SK-N-SH (cell line): ENCODE results near the gene DPP10. TPM values are rescaled to one million over a fixed set of nuclear protein-coding genes. Genes with fewer than 3 reads are reported as not detected.

ENCODE experiments used
- CTCF ChIA-PET: fragments of 300-600, 350-600 bp; formaldehyde crosslinking; extraction: SDS; loops from one replicate; lab custom pipeline; 2021; lab: Yijun Ruan, JAX
- POLR2A ChIA-PET: fragments of 350-600 bp; sonication (Branson Sonifier 250); formaldehyde crosslinking; extraction: SDS; loops from one replicate; lab custom pipeline; 2020; ENCODE audit warnings: antibody characterized with exemption, inconsistent platforms; lab: Yijun Ruan, JAX
- DNase-seq: peaks from one replicate; pipeline ENCODE4 v3.0.0; 2012
- H2AFZ ChIP-seq: fragments of 200-600 bp; sonication (generic); 2 replicates; pipeline ENCODE4 v1.8.1; 2016; ENCODE audit warnings: antibody characterized with exemption, mild to moderate bottlenecking, low read depth
- H3F3A ChIP-seq: fragments of 200-600 bp; sonication (generic); replicated peaks from 2 replicates; pipeline ENCODE3; 2016; ENCODE audit warnings: antibody characterized with exemption, mild to moderate bottlenecking; ENCODE audit not compliant: insufficient read depth
- H3K27ac ChIP-seq, 2 experiments: fragments of 200-500 bp in 1 of 2; fragments of 200-600 bp in 1 of 2; sonication (Bioruptor generic) in 1 of 2; sonication (generic), shearing (Covaris generic) in 1 of 2; 2 replicates each; pipeline versions ENCODE4 v1.5.1 to v1.6.1; 2014 to 2016; ENCODE audit warnings: low read depth in 2 of 2, inconsistent platforms in 1 of 2, low read length in 1 of 2, mild to moderate bottlenecking in 1 of 2, mixed read lengths in 1 of 2
- H3K27me3 ChIP-seq: fragments of 200-600 bp; sonication (generic), shearing (Covaris generic); 2 replicates; pipeline ENCODE4 v1.6.1; 2016; ENCODE audit warnings: mixed run types; ENCODE audit not compliant: insufficient read depth
- H3K36me3 ChIP-seq, 2 experiments: fragments of 200-500 bp in 1 of 2; fragments of 200-600 bp in 1 of 2; sonication (Bioruptor generic) in 1 of 2; sonication (generic) in 1 of 2; replicated peaks in 1 of 2; 2 replicates each; pipeline versions ENCODE3 to v1.5.1; 2014 to 2016; ENCODE audit warnings: low read length in 1 of 2, mild to moderate bottlenecking in 1 of 2; ENCODE audit not compliant: insufficient read depth in 2 of 2, control insufficient read depth in 1 of 2
- H3K4me1 ChIP-seq, 2 experiments: fragments of 200-500 bp in 1 of 2; fragments of 200-600 bp in 1 of 2; sonication (Bioruptor generic) in 1 of 2; sonication (generic), shearing (Covaris generic) in 1 of 2; 2 replicates each; pipeline versions ENCODE4 v1.5.1 to v1.6.1; 2014 to 2016; ENCODE audit warnings: low read depth in 1 of 2, low read length in 1 of 2, mixed run types in 1 of 2; ENCODE audit not compliant: insufficient read depth in 2 of 2, control insufficient read depth in 1 of 2
- H3K4me2 ChIP-seq: fragments of 200-600 bp; sonication (generic), shearing (Covaris generic); 2 replicates; pipeline ENCODE4 v1.6.1; 2017; ENCODE audit warnings: mixed run types
- H3K4me3 ChIP-seq, 2 experiments: fragments of 200-500 bp in 1 of 2; fragments of 200-600 bp in 1 of 2; sonication (Bioruptor generic) in 1 of 2; sonication (generic), shearing (Covaris generic) in 1 of 2; 2 replicates each; pipeline versions ENCODE4 v1.5.1 to v1.8.1; 2014 to 2016; ENCODE audit warnings: low read depth in 2 of 2, inconsistent platforms in 1 of 2, low read length in 1 of 2, mild to moderate bottlenecking in 1 of 2, mixed read lengths in 1 of 2, moderate library complexity in 1 of 2
- H3K79me2 ChIP-seq: fragments of 200-600 bp; sonication (generic); 2 replicates; pipeline ENCODE4 v1.8.1; 2017; ENCODE audit warnings: mild to moderate bottlenecking; ENCODE audit not compliant: insufficient read depth
- H3K9ac ChIP-seq: fragments of 200-600 bp; sonication (generic); 2 replicates; pipeline ENCODE4 v1.6.1; 2017; ENCODE audit warnings: mixed run types
- H3K9me2 ChIP-seq: fragments of 200-600 bp; sonication (generic); 2 replicates; pipeline ENCODE4 v1.6.1; 2017; ENCODE audit warnings: mixed run types
- H3K9me3 ChIP-seq: fragments of 200-600 bp; sonication (generic); 2 replicates; pipeline ENCODE4 v1.6.1; 2017; ENCODE audit warnings: mixed run types, mild to moderate bottlenecking, moderate library complexity
- H4K20me1 ChIP-seq: fragments of 200-600 bp; sonication (generic); 2 replicates; pipeline ENCODE4 v1.6.1; 2017; ENCODE audit warnings: mild to moderate bottlenecking, mixed run types; ENCODE audit not compliant: insufficient read depth
- CHD2 ChIP-seq: fragments of 150-350 bp; IDR thresholded peaks from 2 replicates; pipeline ENCODE4 v1.6.1; 2018; ENCODE audit warnings: low read length; ENCODE audit not compliant: partially characterized antibody
- EP300 ChIP-seq, 2 experiments: IDR thresholded peaks; 2 replicates each; pipeline versions ENCODE4 v1.4.0 to v1.6.1; 2012; ENCODE audit warnings: borderline replicate concordance in 1 of 2, low read depth in 1 of 2, low read length in 1 of 2
- FOXM1 ChIP-seq: IDR thresholded peaks from 2 replicates; pipeline ENCODE4 v1.4.0; 2012; ENCODE audit warnings: low read depth, mild to moderate bottlenecking
- GATA2 ChIP-seq: sonication (generic); formaldehyde crosslinking; IDR thresholded peaks from 2 replicates; pipeline ENCODE4 v1.5.0; 2020; ENCODE audit warnings: mild to moderate bottlenecking, missing genetic modification reagents
- MXI1 ChIP-seq: IDR thresholded peaks from 2 replicates; pipeline ENCODE4 v1.6.1; 2012; ENCODE audit warnings: mild to moderate bottlenecking, low read depth, low read length, improper control_type of control experiment
- NFIC ChIP-seq: IDR thresholded peaks from 2 replicates; pipeline ENCODE4 v1.4.0; 2012; ENCODE audit warnings: borderline replicate concordance
- RAD21 ChIP-seq: IDR thresholded peaks from 2 replicates; pipeline ENCODE4 v1.6.1; 2012; ENCODE audit warnings: mild to moderate bottlenecking, low read length
- RFX5 ChIP-seq: IDR thresholded peaks from 2 replicates; pipeline ENCODE4 v1.6.1; 2012; ENCODE audit warnings: mild to moderate bottlenecking, improper control_type of control experiment, low read length
- SMC3 ChIP-seq: IDR thresholded peaks from 2 replicates; pipeline ENCODE4 v1.6.1; 2012; ENCODE audit warnings: low read depth, low read length, improper control_type of control experiment
- TAF1 ChIP-seq: IDR thresholded peaks from 2 replicates; pipeline ENCODE4 v1.6.1; 2012; ENCODE audit warnings: low read depth, mild to moderate bottlenecking, low read length, moderate library complexity, borderline replicate concordance
- WGBS: methylation state at CpG from one replicate; pipeline ENCODE4 v1.1.6; 2017; ENCODE audit warnings: low lambda C conversion rate; 5-methylcytosine and 5-hydroxymethylcytosine counted together
- polyA plus RNA-seq, 3 experiments: library from polyadenylated mRNA; depleted of rRNA; stranded (reverse); fragments of >200 nt; gene quantifications; 2 replicates each; pipeline ENCODE4 v1.2.3, GENCODE V29; 2012
- TF ChIP-seq, protein P1 (sequence below): fragments of 150-350 bp; IDR thresholded peaks from 2 replicates; pipeline ENCODE4 v1.6.1; 2017; ENCODE audit warnings: antibody characterized with exemption, low read length, low read depth, borderline replicate concordance
- TF ChIP-seq, protein P2 (sequence below): IDR thresholded peaks from 2 replicates; pipeline ENCODE4 v1.4.0; 2012; ENCODE audit warnings: low read depth
- TF ChIP-seq, protein P3 (sequence below): fragments of 200-600 bp; sonication (generic); IDR thresholded peaks from 2 replicates; pipeline ENCODE4 v1.6.1; 2017; ENCODE audit warnings: antibody characterized with exemption, mild to moderate bottlenecking, moderate library complexity
- TF ChIP-seq, protein P4 (sequence below): IDR thresholded peaks from 2 replicates; pipeline ENCODE4 v1.4.0; 2012; ENCODE audit warnings: low read depth, borderline replicate concordance
- TF ChIP-seq, protein P5 (sequence below): IDR thresholded peaks from 2 replicates; pipeline ENCODE4 v1.4.0; 2012; ENCODE audit warnings: low read depth, borderline replicate concordance
- TF ChIP-seq, protein P6 (sequence below): IDR thresholded peaks from 2 replicates; pipeline ENCODE4 v1.6.1; 2012; ENCODE audit warnings: mild to moderate bottlenecking, low read depth, low read length, moderate library complexity
- TF ChIP-seq, protein P7 (sequence below): fragments of 150-350 bp; IDR thresholded peaks from 2 replicates; pipeline ENCODE4 v1.6.1; 2016; ENCODE audit warnings: mild to moderate bottlenecking, low read depth, low read length

The DPP10 gene
- polyA plus RNA-seq, 1 of the 3 experiments (the other 2 are of a cell fraction), result not detected

DNA sequence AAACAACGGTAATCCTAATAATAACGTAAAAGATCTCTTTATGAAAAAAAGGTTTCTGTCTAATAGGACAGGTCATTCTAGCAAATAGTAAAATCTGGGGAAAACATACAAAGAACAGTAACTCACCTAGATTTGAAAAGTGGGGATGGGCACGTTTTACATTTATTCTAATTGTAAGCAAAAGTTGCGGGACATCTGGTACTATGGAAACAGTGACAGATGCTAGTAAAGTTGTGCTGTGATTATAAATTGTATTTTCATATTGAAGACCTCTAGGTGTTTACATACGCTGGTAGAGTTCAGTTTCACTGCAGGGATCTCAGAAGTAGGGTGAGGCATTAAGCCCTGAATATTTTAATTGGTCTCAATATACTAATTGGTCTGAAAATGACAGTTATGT, 422.5 kb downstream of the DPP10 start:
- Histone ChIP-seq H3K4me3 (no peak overlapping the region), H3K9ac (no peak overlapping the region), H3K9me3 (no peaks in the 10 kb centered on the region), H3K27me3 (no peaks in the 10 kb centered on the region), H4K20me1 (no peaks in the 10 kb centered on the region), H3F3A (no peaks in the 10 kb centered on the region), H3K79me2 (no peaks in the 10 kb centered on the region), H3K27ac (no peak overlapping the region), H3K4me1 (no peaks in the 10 kb centered on the region), H2AFZ (no peak overlapping the region), H3K9me2 (no peaks in the 10 kb centered on the region)
- WGBS, result 21% methylated on average over 5 of the region's 5 CpGs
- ChIA-PET CTCF (no interaction called here), POLR2A (no interaction called here)
- no peak for DNase-seq
- no peak for TF ChIP-seq EP300 (IDR thresholded peaks at IDR 0.05; ENCODE audit: borderline replicate concordance in 1 of 2, low read depth in 1 of 2, low read length in 1 of 2)
- TF ChIP-seq, protein P1, sequence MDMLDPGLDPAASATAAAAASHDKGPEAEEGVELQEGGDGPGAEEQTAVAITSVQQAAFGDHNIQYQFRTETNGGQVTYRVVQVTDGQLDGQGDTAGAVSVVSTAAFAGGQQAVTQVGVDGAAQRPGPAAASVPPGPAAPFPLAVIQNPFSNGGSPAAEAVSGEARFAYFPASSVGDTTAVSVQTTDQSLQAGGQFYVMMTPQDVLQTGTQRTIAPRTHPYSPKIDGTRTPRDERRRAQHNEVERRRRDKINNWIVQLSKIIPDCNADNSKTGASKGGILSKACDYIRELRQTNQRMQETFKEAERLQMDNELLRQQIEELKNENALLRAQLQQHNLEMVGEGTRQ, result no peak
- no peak for TF ChIP-seq CHD2
- TF ChIP-seq TAF1, result no peak
- TF ChIP-seq, protein P2, sequence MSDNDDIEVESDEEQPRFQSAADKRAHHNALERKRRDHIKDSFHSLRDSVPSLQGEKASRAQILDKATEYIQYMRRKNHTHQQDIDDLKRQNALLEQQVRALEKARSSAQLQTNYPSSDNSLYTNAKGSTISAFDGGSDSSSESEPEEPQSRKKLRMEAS, result no peak
- TF ChIP-seq, protein P3, sequence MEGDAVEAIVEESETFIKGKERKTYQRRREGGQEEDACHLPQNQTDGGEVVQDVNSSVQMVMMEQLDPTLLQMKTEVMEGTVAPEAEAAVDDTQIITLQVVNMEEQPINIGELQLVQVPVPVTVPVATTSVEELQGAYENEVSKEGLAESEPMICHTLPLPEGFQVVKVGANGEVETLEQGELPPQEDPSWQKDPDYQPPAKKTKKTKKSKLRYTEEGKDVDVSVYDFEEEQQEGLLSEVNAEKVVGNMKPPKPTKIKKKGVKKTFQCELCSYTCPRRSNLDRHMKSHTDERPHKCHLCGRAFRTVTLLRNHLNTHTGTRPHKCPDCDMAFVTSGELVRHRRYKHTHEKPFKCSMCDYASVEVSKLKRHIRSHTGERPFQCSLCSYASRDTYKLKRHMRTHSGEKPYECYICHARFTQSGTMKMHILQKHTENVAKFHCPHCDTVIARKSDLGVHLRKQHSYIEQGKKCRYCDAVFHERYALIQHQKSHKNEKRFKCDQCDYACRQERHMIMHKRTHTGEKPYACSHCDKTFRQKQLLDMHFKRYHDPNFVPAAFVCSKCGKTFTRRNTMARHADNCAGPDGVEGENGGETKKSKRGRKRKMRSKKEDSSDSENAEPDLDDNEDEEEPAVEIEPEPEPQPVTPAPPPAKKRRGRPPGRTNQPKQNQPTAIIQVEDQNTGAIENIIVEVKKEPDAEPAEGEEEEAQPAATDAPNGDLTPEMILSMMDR, result no peak
- TF ChIP-seq, protein P4, sequence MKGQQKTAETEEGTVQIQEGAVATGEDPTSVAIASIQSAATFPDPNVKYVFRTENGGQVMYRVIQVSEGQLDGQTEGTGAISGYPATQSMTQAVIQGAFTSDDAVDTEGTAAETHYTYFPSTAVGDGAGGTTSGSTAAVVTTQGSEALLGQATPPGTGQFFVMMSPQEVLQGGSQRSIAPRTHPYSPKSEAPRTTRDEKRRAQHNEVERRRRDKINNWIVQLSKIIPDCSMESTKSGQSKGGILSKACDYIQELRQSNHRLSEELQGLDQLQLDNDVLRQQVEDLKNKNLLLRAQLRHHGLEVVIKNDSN, result no peak
- TF ChIP-seq, protein P5, sequence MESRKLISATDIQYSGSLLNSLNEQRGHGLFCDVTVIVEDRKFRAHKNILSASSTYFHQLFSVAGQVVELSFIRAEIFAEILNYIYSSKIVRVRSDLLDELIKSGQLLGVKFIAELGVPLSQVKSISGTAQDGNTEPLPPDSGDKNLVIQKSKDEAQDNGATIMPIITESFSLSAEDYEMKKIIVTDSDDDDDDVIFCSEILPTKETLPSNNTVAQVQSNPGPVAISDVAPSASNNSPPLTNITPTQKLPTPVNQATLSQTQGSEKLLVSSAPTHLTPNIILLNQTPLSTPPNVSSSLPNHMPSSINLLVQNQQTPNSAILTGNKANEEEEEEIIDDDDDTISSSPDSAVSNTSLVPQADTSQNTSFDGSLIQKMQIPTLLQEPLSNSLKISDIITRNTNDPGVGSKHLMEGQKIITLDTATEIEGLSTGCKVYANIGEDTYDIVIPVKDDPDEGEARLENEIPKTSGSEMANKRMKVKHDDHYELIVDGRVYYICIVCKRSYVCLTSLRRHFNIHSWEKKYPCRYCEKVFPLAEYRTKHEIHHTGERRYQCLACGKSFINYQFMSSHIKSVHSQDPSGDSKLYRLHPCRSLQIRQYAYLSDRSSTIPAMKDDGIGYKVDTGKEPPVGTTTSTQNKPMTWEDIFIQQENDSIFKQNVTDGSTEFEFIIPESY, result no peak
- TF ChIP-seq GATA2 (CRISPR knock-in tag), result no peak
- TF ChIP-seq MXI1, result no peak
- TF ChIP-seq RAD21, result no peak
- TF ChIP-seq, protein P6, sequence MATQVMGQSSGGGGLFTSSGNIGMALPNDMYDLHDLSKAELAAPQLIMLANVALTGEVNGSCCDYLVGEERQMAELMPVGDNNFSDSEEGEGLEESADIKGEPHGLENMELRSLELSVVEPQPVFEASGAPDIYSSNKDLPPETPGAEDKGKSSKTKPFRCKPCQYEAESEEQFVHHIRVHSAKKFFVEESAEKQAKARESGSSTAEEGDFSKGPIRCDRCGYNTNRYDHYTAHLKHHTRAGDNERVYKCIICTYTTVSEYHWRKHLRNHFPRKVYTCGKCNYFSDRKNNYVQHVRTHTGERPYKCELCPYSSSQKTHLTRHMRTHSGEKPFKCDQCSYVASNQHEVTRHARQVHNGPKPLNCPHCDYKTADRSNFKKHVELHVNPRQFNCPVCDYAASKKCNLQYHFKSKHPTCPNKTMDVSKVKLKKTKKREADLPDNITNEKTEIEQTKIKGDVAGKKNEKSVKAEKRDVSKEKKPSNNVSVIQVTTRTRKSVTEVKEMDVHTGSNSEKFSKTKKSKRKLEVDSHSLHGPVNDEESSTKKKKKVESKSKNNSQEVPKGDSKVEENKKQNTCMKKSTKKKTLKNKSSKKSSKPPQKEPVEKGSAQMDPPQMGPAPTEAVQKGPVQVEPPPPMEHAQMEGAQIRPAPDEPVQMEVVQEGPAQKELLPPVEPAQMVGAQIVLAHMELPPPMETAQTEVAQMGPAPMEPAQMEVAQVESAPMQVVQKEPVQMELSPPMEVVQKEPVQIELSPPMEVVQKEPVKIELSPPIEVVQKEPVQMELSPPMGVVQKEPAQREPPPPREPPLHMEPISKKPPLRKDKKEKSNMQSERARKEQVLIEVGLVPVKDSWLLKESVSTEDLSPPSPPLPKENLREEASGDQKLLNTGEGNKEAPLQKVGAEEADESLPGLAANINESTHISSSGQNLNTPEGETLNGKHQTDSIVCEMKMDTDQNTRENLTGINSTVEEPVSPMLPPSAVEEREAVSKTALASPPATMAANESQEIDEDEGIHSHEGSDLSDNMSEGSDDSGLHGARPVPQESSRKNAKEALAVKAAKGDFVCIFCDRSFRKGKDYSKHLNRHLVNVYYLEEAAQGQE, result no peak
- TF ChIP-seq, protein P7, sequence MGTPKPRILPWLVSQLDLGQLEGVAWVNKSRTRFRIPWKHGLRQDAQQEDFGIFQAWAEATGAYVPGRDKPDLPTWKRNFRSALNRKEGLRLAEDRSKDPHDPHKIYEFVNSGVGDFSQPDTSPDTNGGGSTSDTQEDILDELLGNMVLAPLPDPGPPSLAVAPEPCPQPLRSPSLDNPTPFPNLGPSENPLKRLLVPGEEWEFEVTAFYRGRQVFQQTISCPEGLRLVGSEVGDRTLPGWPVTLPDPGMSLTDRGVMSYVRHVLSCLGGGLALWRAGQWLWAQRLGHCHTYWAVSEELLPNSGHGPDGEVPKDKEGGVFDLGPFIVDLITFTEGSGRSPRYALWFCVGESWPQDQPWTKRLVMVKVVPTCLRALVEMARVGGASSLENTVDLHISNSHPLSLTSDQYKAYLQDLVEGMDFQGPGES, result no peak
- TF ChIP-seq NFIC, result no peak
- no peak for TF ChIP-seq FOXM1
- TF ChIP-seq RFX5, result no peak
- no peak for TF ChIP-seq SMC3
- TF ChIP-seq, all 33 proteins: peak for 0
- Histone ChIP-seq H3K36me3 (no peaks in the 10 kb centered on the region), H3K4me2 (no peak overlapping the region)
